Activated CD8-positive, alpha-beta memory T cell treated with anti-CD3 and anti-CD28 coated beads, Interleukin-2, amount 50 U/mL, for 24 hours (primary cell): Measurements from ENCODE around the gene IMP4.
"Not testable (repeated sequence)": the region's sequence is repeated elsewhere in the genome, so short reads cannot be mapped to it uniquely, and the experiment has no call there.

Source experiments
- DNase-seq: peaks from one replicate; pipeline ENCODE4 v3.0.0-alpha.2; 2020; ENCODE audit errors: extremely low read depth

Gene IMP4, protein sequence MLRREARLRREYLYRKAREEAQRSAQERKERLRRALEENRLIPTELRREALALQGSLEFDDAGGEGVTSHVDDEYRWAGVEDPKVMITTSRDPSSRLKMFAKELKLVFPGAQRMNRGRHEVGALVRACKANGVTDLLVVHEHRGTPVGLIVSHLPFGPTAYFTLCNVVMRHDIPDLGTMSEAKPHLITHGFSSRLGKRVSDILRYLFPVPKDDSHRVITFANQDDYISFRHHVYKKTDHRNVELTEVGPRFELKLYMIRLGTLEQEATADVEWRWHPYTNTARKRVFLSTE

DNA sequence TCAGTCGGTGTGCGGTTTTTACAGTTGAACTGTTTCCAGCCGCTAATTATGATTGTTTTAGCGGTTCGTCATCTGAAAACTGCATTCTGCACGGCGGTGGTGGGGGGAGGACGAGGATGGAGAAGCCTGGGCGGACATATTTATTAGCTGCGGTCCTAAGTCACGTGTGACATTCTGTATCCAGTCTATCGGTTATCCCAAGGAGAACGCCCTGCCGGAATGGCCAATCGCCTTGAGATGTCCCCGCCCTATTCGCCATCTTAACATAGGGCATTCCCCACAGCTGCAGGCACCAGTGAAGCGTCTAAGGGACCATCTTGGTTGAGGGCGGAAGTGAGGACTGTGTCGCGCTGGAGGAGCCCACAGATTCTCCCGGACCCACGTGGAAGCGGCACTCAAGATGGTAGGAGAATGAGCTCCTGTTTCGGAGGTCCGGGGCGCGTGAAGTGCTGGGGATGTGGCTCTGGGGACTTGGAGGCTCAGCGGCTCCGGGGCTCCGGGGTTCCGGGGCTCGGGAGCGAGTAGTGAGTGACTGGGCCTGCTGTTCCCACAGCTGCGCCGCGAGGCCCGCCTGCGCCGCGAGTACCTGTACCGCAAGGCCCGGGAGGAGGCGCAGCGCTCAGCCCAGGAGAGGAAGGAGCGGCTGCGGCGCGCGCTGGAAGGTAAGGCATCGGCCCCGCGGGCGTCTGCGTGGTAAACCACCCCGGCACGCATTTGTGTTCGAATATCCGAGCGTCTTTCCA lies at the start of gene IMP4:
TSS of gene IMP4 (plus strand) at position 365 of the 743 bp plus-strand sequence. CDS start at position 401, 36 bp downstream.
- DNase-seq, result peak; percentile 89

DNA sequence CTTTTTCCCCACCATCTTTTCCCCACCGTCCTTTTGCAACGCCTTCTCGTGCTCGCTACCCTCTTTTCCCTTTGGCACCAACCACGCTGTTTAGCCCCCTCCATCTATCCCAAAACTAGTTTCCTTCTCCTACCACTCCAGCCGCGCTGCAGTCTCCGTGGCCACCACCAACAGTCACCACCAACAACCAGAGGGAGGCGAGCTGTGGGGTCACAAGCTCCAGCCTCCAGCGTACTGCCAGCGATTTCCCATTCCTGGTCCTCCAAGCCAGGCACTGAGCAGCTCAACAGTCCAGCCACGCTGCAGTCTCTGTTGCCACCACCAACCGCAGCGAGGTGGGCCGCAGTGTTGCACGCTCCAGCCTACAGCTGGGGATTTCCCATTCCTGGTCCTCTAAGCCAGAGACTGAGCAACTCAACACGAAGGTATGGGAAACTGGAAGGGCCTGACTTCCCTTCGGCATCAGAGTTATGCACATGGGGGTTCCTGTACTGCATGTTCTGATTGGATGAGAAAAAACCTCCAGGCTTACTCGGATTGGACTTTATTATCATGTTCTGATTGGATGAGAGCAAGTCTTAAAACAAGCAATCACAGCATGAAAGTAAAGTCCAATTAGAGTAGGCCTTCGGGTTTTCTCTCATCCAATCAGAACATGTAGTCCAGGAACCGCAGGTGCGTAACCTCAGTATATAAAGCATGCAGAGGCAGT lies 42.3 kb upstream of the IMP4 start:
- DNase-seq, result no peak

DNA sequence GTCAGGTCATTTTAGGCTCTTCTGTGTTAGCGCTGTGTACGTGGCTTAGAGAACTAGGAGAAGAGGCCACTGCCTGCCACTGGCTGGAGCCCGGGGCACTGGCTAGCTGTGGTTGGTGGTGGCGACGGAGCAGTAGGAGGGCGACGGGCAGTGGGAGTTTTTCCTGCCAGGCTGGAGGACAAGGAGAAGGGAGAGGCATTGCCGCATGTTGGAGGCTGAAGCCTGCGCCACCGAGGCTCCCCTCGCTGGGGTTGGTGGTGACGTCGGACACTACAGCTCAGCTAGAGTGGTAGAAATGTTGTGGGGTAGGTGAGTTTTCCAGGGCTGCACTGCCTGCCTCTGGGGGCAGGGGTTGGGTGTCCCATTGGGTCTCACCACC lies 41.7 kb upstream of the IMP4 start:
- DNase-seq, result no peak

DNA sequence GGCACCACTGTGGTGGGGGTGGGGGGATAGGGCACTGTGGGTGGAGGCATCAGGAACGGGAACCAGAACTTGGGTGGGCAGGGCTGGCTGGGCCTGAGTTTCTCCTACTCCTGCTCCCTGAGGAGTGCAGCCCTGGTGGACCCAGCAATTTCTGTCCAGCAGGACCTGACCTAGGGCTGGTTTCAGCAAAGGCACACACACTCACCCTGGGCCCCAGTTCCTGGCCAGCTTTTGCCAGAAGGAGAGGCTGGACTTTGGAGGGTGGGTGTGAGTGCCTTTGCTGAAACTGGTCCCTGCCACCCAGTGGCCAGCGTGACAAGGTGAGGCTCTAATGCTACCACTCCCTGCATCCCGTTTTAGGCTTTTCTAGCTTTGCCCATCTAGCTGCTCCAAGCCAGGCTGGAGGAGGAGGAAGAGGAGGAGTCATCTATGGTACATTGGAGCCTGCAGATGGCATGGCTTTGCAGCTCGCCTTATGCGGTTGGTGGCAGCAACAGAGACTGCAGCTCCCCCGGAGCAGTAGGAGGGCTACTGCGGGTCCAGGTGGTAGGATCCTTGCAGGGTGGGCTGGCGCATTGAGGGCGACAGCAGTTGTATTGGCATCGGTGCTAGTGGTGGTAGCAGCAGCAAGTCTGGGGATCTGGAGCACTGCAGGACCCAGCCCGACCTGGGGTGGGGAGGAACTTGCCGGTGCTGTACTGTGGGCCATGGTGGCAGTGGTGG lies 40.4 kb upstream of the IMP4 start:
- DNase-seq, result no peak

DNA sequence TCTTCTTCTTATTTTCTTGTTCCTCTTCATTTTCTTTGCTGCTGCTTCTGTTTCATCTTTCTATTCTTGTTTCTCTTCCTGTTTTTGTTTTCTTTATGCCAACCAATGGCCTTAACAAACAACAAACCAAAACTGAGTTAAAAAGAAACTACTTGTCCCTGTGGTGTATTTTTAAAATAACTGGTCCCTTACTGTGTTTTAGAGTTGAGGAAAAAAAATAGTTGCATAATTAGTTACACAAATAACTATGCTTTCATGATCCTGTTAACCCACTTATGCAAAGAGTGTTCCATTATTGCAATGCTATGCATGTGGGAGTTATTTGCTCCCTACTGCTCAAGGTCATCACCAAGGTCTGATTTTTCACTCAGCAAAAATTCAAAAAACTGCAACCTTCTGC lies 39.5 kb upstream of the IMP4 start:
- DNase-seq, result no peak

DNA sequence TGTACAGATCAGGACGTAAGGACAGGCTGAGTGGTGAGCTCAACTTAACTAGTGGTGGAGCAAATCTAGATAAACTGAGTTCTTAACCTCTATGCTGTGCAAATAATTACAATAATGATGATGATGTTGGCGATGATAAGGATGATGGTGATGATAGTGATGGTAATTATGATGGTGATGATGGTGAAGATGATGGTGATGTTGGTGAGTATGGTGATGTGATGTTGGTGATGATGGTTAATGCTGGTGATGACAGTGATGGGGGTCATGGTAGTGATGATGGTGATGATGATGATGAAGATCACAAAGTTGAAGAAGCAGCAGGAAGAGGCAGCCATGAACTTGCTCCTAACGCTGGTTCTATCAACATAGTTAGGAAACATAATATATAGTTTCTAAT lies 38.0 kb upstream of the IMP4 start:
- DNase-seq, result no peak

DNA sequence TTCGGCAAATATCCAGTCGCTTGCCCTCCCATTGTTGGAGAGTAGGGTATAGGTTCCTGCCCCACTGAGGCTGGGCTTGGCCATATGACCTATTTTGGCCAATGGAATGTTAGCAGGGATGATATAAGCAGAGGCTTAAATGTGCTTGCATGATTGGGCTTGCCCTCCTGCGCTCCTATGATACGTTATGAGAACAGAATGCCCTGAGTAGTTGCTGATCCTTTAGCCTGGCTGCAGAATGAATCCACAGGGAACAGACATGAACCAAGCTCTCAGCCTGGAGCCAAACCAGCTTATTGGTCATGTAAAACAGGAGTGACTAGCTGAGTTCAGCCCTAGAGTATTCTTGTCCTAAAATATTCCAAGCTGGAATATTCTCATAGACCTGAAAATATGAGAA lies 34.8 kb upstream of the IMP4 start:
- DNase-seq, result no peak

DNA sequence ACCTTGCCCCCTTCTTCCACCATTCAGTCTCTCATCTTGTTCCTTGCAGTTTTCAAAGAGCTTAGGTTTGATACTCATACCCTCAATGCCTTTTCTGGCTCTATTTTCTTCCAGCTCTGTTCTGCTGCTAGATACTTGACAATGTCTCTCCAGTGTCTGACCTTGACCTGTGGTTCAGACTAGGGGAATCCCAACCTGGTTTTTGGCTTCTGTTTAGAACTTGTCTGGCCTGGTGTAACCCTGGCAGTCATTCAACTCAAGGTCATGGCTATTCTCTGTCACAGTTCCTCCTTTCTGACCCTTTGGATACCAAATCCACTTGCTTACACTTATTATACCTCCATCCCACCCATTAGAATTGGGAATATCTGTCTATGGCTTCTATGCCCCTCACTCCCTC lies 31.8 kb upstream of the IMP4 start:
- no peak for DNase-seq

DNA sequence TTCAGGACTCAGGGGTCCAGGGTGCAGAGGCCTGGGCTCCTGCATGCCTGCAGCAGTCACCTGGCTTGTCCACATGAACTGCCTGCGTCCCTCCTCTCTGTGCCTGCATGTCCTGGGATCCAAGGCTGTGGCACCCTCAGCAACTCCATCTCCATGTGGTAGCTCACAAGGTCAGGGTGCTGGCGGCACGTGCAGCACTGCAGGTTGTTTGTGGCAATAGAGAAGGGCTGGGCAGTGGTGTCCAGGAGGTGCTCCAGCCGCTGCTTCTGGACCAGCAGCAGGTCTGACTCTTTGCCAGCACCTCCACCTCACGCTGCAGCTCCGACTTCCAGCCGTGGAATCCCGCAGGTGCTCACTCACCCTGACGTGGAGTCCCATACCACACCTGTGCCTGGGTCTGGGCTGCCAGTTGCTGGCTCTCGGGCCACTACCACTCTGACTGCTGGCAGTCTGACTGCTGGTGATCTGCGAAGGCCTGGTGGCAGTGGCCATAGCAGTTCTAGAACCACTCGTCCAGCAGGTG lies 28.8 kb upstream of the IMP4 start:
- no peak for DNase-seq

DNA sequence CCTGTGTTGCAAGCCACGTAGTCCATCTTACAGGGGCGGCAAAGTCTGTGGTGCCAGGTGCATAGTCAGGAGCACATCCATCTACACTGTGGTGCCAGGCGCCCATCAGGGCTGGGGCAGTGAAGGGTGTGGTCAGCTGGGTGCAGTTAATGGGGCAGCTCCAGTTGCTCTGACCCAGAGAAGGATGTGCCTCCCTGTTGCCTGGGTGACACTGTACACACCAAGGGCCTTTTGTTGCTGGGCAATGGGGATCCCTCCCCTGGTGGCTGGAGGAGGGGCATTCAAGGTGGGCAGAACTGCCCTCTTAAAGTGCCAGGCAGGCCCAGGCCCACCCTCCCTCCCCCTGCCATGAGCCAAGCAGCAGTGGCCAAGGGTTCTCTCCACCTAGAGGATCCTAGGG lies 28.3 kb upstream of the IMP4 start:
- no peak for DNase-seq

DNA sequence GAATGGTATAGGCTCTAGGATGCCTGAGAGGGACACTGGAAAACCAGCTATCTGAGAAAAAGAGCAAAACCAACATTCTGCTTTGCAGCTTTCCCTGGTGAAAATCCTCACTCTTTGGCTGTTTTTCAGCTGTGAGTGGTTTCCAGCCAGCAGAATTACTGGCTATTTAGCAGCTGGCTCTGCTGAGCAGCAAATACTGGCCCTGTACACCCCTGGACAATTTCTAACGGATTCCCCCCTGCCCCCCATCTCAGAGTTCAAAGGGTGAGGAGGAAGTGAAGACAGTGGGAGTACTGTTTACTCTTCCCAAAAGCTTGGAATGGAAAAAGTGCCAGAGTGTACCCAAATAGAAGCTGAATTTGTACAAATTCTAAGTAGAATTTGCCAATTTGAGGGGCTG lies 26.1 kb upstream of the IMP4 start:
- DNase-seq, result no peak

DNA sequence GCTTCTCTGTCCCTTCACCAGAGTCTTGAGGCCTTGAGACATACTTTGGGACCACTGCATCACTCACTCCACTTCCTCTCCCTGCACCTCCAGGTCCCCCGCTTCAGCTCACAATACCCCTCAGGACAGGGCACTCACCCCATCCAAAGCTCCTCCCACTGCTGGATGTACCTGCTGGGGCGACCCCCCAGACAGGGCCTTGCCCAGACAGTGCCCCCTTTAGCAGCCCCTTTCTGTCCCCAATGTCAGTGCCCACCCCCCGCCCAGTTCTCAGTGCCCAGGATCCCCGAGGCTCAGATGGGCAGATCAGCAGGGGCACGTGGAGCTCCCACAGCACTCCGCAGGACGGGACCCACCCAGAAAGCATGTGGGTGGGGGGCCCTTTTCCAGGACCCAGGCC lies 23.8 kb upstream of the IMP4 start:
- no peak for DNase-seq

DNA sequence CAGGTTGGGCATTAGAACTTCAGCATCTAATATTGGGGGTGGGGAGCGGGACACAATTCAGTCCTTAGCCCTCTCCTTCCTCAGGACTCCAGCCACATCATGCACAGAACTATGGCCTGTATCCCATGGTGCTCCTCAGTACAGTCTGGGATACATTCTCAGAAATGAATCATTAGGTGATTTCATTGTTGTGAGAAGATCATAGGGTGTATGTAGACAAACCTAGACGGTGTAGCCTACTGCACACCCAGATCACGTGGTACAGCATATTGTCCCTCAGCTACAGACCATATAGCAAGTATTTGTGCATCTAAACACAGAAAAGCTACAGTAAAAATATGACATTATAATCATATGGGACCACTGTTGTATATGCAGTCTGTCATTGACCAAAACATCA lies 23.2 kb upstream of the IMP4 start:
- no peak for DNase-seq

DNA sequence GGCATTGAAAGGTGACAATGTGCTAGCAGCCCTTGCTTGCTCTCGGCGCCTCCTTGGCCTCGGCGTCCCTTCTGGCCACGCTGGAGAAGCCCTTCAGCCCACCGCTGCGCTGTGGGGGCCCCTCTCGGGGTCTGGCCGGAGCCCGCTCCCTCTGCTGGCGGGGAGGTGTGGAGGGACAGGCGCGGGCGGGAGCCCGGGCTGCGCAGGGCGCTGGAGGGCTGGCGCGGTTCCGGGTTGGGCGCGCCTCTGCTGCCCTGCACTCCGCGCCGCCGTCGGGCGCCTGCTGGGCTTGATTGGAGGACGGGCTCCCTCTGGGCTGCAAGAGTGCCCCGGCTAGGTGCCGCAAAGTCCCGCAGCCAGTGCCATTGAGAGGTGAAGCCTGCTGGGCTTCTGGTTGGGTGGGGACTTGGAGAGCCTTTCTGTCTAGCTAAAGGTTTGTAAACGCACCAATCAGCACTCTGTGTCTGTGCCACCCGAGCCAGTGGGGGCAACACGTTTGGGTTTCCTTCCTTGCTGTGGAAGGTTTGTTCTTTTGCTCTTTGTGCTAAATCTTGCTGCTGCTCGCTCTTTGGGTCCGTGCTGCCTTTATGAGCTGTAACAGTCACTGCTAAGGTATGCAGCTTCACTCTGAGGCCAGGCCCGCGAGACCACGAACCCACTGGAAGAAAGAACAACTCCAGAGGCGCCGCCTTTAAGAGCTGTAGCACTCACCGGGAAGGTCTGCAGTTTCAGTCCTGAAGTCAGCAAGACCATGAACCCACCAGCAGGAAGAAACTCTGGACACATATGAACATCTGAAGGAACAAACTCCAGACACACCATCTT lies 14.8 kb upstream of the IMP4 start:
- DNase-seq, result no peak

DNA sequence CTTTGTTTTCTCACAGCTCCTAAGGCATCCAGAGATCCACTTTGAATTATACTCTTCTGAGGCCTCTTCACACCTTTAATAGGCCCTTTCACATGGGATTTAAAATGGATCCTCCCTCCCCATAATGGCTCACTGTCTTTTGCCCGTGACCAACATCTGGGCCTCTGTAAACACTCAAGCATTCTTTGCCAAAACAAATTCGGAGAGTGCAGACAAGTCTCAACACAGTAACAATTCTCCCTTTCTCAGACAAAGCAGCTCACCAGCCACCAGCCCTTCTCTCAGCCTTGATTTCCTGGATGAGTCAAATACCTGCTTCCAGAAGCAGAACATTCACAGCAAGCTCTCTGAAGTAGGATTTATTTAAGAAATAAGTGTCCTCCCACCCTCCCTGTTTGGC lies 14.0 kb upstream of the IMP4 start:
- no peak for DNase-seq

DNA sequence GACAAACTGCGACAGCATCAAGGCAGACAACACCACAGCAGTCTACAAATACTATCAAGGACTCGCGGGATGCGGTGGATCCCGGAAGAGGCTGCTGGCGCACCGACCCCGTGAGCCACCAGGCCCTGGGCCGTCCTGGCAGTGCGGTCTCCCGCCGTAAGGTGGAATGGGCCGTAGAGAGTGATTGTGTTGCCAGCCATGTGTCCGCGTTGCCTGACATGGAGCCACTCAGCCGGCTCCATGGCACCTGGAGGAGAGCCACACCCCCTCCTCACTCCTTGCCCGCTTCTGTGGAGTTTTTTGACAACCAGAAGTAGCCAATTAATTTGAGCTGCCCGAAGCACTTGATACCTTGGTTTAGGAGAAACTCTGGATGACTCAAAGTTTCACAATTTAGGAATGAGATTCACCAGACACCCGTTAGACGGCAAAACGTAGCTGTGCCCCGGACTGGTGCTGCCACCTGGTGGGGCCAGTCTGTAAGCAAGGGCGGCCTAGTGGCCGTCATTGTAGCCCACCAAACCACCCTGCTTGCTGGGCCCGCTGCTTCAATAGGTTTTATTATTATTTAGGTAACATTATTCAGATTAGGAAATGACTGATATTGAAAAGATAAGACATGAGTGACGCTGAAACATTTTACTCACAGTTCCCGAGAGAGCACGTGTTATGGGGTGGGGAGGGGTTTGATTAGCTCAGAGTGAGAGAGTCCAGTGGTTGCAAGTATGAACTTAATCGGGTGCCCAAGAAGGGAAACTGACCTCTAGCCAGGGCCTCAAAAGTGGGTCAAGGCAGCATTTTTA lies 10.2 kb upstream of the IMP4 start:
- DNase-seq, result peak; percentile 28

DNA sequence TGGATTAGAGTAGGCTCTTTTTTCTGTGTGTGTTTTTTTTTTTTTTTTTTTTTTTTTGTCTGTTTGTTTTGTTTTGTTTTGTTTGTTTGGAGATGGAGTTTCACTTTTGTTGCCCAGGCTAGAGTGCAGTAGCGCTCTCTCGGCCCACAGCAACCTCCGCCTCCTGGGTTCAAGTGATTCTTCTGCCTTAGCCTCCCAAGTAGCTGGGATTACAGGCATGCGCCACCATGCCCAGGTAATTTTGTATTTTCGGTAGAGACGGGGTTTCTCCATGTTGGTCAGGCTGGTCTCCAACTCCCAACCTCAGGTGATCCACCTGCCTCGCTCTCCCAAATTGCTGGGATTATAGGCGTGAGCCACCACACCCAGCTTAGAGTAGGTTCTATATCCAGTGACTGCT lies 9.4 kb upstream of the IMP4 start:
- DNase-seq, result not testable (repeated sequence)

DNA sequence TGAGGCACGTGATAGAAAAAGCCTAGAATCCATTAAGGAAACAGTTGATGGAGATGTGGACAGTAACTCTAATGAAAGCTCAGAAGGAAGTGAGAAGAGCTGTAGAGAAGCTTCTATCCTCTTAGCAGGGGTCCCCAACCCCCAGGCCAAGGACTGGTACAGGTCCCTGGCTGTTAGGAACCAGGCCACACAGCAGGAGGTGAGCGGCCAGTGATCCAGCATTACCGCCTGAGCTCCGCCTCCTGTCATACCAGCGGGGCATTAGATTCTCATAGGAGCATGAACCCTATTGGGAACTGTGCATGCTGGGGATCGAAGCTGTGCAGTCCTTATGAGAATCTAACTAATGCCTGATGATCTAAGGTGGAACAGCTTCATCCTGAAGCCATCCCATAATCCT lies 8.7 kb upstream of the IMP4 start:
- no peak for DNase-seq

DNA sequence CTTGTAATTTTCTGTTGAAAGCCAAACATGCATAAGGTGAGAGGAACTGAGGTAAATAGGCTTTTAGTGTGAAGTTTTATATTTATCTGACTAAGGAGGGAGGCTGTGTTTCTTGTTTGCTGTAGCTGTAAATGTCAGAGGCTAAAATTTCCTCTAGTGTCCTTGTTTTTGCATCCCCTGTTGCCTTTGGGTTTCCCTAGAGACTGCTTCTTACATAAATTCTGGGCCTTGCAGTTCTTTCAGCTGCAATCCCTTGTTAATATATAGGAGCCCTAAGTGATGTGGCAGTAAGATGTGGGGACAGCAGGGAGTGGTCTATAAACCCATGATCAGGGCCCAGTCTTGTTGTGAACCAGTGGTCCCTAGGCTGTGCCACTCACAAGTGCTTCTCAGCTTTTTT lies 7.5 kb upstream of the IMP4 start:
- DNase-seq, result no peak

DNA sequence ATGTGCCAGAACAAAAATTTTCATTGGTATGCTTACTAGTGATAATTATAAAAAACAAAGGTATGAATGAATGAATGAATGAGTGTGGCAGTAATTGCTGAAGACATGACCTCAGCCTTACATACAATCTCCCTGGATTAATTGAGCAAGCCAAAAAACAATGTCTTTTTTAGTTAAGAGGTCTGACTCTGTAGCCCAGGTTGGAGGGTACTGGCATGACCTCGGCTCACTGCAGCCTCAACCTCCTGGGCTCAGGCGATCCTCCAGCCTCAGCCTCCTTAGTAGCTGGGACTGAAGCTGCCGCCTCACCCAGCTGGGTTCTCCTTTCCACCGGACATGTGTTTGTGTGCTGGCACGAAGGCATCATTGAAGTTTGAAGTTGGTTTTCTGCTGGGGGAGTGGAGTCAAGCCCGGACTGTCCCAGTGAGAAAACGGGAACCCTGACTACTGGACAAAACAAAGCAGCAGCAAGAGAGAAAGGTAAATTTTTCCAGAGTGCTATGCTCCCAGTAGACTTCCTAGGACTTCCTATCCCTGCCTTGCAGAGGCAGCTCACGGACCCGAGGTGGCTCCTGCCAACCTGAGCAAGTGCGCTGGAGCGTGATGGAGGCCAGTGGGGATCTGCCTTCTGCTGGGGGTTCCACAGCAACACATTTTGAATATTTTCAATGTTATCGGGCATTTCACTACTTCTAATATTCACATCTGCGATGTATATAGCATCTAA lies 6.4 kb upstream of the IMP4 start:
- no peak for DNase-seq
